NCI-H2196 (cell line): ENCODE results near the gene IQCB1.
"Not testable (repeated sequence)": the region's sequence is repeated elsewhere in the genome, so short reads cannot be mapped to it uniquely, and the experiment has no call there.

Source experiments
- DNase-seq: peaks from one replicate; lab custom pipeline; 2025; ENCODE audit not compliant: unreplicated experiment; lab: John Stamatoyannopoulos, UW

The IQCB1 gene, protein sequence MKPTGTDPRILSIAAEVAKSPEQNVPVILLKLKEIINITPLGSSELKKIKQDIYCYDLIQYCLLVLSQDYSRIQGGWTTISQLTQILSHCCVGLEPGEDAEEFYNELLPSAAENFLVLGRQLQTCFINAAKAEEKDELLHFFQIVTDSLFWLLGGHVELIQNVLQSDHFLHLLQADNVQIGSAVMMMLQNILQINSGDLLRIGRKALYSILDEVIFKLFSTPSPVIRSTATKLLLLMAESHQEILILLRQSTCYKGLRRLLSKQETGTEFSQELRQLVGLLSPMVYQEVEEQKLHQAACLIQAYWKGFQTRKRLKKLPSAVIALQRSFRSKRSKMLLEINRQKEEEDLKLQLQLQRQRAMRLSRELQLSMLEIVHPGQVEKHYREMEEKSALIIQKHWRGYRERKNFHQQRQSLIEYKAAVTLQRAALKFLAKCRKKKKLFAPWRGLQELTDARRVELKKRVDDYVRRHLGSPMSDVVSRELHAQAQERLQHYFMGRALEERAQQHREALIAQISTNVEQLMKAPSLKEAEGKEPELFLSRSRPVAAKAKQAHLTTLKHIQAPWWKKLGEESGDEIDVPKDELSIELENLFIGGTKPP

GRCh38 chr3:121834671-121835464 lies at the start of gene IQCB1, which contains the start of gene EAF2:
Gene IQCB1, minus strand, starts transcription at chr3:121835060. Its CDS starts 6,100 bp downstream, at chr3:121828960.
Gene EAF2, plus strand, starts transcription at chr3:121835209. Its CDS starts 77 bp downstream, at chr3:121835286.
- DNase-seq: peak; percentile 99

GRCh38 chr3:121883507-121883906 lies 48.6 kb upstream of the IQCB1 start:
- DNase-seq: peak; percentile 13

DNA sequence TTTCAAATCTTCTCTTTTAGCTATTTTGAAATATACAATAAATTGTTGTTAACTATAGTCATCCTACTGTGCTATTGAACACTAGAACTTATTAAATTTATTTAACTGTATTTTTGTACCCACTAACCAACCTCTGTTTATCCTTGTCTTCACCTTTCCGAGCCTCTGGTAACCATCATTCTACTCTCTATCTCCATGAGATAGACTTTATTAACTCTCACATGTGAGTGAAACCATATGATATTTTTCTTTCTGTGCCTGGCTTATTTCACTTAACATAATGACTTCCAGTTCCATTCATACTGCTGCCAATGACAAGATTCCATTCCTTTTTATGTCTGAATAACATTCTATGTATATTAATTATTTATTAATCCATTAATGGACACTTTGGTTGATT lies 43.6 kb upstream of the IQCB1 start:
- no peak for DNase-seq

- no peak for DNase-seq
These were observed 36.6 kb upstream of the IQCB1 start for GRCh38 chr3:121871430-121871829.

DNA sequence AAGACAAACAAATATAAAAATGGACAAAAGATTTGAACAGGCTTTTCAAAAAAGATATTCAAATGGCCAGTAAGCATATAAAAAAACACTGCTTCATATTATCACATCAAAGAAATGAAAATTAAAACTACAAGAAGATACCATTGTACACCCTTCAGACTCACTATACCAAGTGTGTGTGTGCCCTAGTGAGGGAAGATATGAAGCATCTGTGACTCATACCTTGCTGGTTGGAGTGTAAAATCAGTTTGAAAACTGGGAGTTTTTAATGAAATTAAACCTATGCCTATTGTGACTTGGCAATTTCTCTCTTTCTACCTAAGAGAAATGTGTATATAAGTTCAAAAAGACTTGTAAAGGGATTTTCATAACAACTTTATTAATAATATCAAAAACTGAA lies 35.9 kb upstream of the IQCB1 start:
- DNase-seq: no peak

DNA sequence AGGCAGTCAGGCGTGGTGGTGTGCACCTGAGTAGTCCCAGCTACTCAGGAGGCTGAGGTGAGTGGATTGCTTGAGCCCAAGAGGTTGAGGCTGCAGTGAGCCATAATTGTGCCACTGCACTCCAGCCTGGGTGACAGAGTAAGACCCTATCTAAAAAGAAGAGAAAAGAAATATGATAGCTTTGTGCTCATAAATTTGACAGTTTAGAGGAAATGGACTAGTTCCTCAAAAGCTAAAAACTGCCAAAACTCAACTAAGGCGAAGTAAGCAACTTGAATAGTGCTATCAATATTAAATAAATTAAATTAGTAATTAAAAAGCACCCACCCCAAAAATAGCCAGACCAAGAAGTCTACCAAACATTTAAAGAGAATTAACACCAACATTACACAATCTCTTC lies 34.9 kb upstream of the IQCB1 start:
- DNase-seq: no peak

DNA sequence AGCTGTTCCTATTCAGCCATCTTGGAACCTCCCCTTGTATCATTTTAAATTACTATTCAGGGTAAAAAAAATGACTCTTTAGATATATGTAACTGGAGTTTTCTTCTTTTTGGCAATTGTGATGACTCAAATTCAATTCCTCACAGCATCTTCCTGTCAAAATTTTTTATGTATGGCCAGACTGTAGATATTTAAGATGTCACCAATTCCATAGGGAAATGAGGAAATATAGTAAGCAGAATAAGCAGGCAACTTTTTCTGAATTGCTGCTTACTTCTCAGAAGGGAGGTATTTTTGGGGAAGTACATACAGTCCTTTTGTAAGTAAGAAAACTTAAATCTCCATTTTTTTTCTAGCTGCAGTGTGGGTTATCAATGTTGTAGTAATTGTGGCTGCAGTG lies 28.9 kb upstream of the IQCB1 start:
- no peak for DNase-seq

DNA sequence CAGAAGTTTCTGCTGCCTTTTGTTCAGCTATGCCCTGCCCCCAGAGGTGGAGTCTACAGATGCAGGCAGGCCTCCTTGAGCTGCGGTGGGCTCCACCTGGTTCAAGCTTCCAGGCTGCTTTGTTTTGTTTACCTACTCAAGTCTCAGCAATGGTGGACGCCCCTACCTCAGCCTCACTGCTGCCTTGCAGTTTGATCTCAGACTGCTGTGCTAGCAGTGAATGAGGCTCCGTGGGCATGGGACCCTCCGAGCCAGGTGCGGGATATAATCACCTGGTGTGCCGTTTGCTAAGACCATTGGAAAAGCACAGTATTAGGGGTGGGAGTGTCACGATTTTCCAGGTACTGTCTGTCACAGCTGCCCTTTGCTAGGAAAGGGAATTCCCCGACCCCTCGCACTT lies 28.4 kb upstream of the IQCB1 start:
- DNase-seq: not testable (repeated sequence)

- not testable (repeated sequence) for DNase-seq
These were observed 22.9 kb upstream of the IQCB1 start for GRCh38 chr3:121857778-121858177.

DNA sequence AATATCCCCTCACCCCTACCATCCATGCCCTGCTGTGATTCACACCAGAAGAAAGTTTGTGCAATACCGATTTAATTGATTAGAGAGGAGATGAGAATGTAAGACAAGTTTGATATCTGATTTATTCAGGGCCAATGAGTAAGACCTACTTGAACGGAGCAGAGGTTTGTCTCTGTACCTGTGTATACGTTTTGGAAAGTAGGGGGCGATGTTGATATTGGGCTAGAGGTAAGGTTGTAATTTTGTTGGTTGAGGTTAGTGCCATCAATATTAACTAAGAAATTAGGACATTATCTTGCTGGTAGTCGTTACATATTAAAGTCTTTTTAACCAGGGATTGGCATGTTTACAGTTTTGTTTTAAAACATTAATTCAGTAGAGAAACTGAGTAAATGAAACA lies 20.7 kb upstream of the IQCB1 start:
- no peak for DNase-seq

- no peak for DNase-seq
These were observed 17.4 kb upstream of the IQCB1 start for GRCh38 chr3:121852256-121852655.

- DNase-seq: no peak
These were observed 10.0 kb upstream of the IQCB1 start for GRCh38 chr3:121844892-121845291.

- DNase-seq: no peak
These were observed 5.1 kb upstream of the IQCB1 start for GRCh38 chr3:121839962-121840361.

- DNase-seq: no peak
These were observed 1.6 kb upstream of the IQCB1 start for GRCh38 chr3:121836481-121836880.

- no peak for DNase-seq
These were observed 1.2 kb upstream of the IQCB1 start for GRCh38 chr3:121836064-121836463.

- no peak for DNase-seq
These were observed 573 bp upstream of the IQCB1 start for GRCh38 chr3:121835465-121835801.

DNA sequence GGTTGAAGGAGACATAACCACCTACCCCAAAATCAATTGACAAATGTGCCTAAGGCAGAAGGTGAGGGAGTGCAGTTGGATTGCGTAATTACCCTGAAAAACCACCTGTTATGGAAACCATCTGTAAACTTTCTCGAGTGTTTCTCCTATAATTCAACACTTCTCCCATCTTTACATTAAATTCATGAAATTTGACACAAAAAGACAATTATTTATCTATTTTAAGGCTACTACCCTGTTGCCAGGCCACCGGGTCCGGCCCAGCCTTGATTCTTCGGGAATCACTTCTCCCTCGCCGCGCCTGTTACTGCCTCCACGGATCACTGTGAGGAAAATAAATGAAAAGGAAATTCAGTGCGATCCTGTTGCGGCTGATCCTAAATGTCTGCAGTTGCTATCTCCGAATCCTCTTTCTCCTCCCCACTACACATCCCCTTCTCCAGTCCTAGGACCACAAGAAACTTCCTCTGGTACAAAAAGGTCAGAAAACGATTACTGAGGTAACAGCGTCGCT lies 646 bp downstream of the IQCB1 start:
- DNase-seq: no peak

DNA sequence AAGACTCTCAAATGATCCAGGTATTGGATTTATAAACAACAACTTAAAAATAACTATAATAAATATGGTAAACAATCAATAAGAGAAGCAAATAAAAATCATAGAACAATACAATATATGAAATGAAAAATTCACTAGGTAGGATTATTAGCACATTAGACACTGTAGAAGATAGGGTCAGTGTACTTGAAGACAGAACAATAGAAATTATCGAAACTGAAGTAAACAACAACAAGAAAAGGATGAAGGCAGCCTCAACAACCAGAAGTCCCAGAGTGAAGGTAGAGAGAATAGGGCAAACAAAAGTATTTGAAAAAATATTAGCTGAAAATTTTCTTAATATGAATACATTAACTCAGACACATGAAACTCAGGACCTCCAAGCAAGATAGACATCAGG lies 11.9 kb downstream of the IQCB1 start:
- DNase-seq: no peak

DNA sequence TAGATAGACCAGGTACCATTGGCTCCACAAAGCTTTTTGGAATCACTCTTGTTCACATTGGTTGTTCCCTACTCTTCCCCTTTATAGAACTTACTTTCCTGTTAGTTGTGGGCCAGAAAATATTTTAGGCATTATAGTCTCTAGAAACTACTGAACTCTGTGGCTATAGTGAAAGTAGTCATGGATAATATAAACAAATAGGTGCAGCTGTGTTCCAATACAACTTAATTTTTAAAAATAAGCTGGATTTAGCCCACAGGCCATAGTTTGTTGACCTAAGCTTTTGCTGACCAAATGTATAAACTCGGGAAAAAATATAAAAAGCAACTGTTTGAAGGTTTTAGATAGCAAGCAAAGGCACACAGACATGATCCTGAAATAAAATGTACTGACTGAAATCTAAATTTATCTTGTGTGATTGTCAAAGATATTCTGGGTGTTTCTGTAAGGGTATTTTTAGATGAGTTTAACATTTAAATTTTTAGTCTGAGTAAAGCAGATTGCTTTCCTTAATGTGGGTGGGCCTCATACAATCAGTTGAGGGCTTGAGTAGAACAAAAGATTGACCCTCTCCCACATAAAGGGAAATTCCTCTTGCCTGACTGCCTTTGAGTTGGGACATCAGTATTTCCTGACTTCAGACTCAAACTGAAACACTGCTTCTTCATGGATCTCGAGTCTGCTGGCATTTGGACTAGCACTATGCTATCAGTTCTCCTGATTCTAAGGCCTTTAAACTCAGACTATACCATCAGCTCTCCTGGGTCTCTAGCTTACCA lies 13.2 kb downstream of the IQCB1 start:
- DNase-seq: no peak

- DNase-seq: peak; percentile 35
These were observed 15.6 kb downstream of the IQCB1 start for GRCh38 chr3:121819236-121819635.

DNA sequence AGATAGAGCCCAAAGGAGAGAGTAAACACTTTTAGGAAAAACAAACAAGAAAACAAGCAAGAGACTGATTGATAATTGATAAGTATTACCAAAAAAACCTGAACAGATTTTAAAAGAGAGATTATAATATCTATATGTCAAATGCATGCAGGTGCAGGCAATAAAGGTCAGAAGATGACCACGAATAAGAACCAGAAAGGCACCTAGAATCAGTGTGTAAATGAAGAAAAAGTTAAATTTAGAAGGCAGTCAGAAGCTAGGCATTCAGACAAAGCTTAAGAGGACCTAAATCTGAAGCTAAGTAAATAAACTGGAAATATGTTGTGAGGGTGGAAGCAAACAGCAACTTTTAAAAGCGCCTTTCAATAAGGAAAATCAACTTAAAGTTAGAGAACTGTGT lies 16.3 kb downstream of the IQCB1 start:
- DNase-seq: no peak
